Mesodermal cell (in vitro differentiated cells): Measurements from ENCODE around the gene TANGO6.
"Not testable (repeated sequence)": the region's sequence is repeated elsewhere in the genome, so short reads cannot be mapped to it uniquely, and the experiment has no call there.

ENCODE experiments used
- H3K27ac ChIP-seq: 2 replicates; pipeline ENCODE4 v1.7.0; 2013; ENCODE audit warnings: mild to moderate bottlenecking, low read depth, low read length, moderate library complexity; ENCODE audit not compliant: severe bottlenecking
- H3K36me3 ChIP-seq: 2 replicates; pipeline ENCODE4 v1.7.1; 2013; ENCODE audit warnings: mild to moderate bottlenecking, low read length, moderate library complexity; ENCODE audit not compliant: control insufficient read depth, insufficient read depth
- H3K4me1 ChIP-seq: one replicate; pipeline ENCODE4 v1.7.1; 2013; ENCODE audit warnings: mild to moderate bottlenecking, low read length; ENCODE audit not compliant: insufficient read depth, control insufficient read depth, poor library complexity, severe bottlenecking
- H3K4me3 ChIP-seq: 2 replicates; pipeline ENCODE4 v1.7.0; 2013; ENCODE audit warnings: low read length, control low read depth, mild to moderate bottlenecking; ENCODE audit not compliant: insufficient read depth, poor library complexity, severe bottlenecking; ENCODE audit errors: extremely low read depth
- H3K9me3 ChIP-seq: 2 replicates; pipeline ENCODE4 v1.7.1; 2013; ENCODE audit warnings: mild to moderate bottlenecking, low read length, moderate library complexity; ENCODE audit not compliant: control insufficient read depth
- WGBS, 2 experiments: methylation state at CpG; one replicate each; pipeline ENCODE4 v1.1.5; 2013; ENCODE audit warnings: missing lambda C conversion rate in 2 of 2; ENCODE audit not compliant: insufficient coverage in 2 of 2; 5-methylcytosine and 5-hydroxymethylcytosine counted together

TANGO6 gene

GRCh38 chr16:68833251-68833650 is 10.1 kb upstream of the TANGO6 start:
- Histone ChIP-seq H3K4me1 (no peaks in the 10 kb centered on the region), H3K27ac (no peak overlapping the region), H3K9me3 (no peaks in the 10 kb centered on the region), H3K36me3 (no peaks in the 10 kb centered on the region), H3K4me3 (no peak overlapping the region)
- 92 to 96% methylated on average over 12 to 13 of the region's 14 CpGs for WGBS, 2 experiments

GRCh38 chr16:68834550-68834949 is 8.8 kb upstream of the TANGO6 start:
- WGBS, 2 experiments = 100% methylated on average over 1 of the region's 1 CpG
- H3K4me1 ChIP-seq = no peaks in the 10 kb centered on the region
- H3K9me3 ChIP-seq = no peaks in the 10 kb centered on the region
- no peaks in the 10 kb centered on the region for H3K36me3 ChIP-seq
- no peak overlapping the region for H3K27ac ChIP-seq
- no peak overlapping the region for H3K4me3 ChIP-seq

- no peaks in the 10 kb centered on the region for H3K36me3 ChIP-seq
- no peak overlapping the region for H3K27ac ChIP-seq
- 94 to 95% methylated on average over 4 of the region's 5 CpGs for WGBS, 2 experiments
- no peaks in the 10 kb centered on the region for H3K9me3 ChIP-seq
- H3K4me3 ChIP-seq = no peak overlapping the region
- H3K4me1 ChIP-seq = no peaks in the 10 kb centered on the region
These were observed 7.4 kb upstream of the TANGO6 start for GRCh38 chr16:68835970-68836369.

- H3K27ac ChIP-seq = no peak overlapping the region
- 90% methylated on average over 4 of the region's 4 CpGs; no CpG with 5 or more reads in 1 of the 2 experiments for WGBS, 2 experiments
- H3K9me3 ChIP-seq = no peaks in the 10 kb centered on the region
- H3K4me3 ChIP-seq = no peak overlapping the region
- no peaks in the 10 kb centered on the region for H3K4me1 ChIP-seq
- no peaks in the 10 kb centered on the region for H3K36me3 ChIP-seq
These were observed 3.5 kb upstream of the TANGO6 start for GRCh38 chr16:68839831-68840230.

GRCh38 chr16:68842964-68843481 is 308 bp upstream of the TANGO6 start:
- H3K9me3 ChIP-seq, H3K36me3 ChIP-seq, H3K4me1 ChIP-seq, H3K27ac ChIP-seq: not testable (repeated sequence)
- 65 to 74% methylated on average over 16 to 22 of the region's 23 CpGs for WGBS, 2 experiments
- H3K4me3 ChIP-seq = peak overlapping the region; percentile 85

- WGBS, 2 experiments = 11 to 14% methylated on average over 3 to 5 of the region's 6 CpGs
- peak overlapping the region; percentile 89 for H3K27ac ChIP-seq
- H3K9me3 ChIP-seq = no peaks in the 10 kb centered on the region
- H3K36me3 ChIP-seq = no peaks in the 10 kb centered on the region
- no peaks in the 10 kb centered on the region for H3K4me1 ChIP-seq
- peak overlapping the region; percentile 85 for H3K4me3 ChIP-seq
These were observed 857 bp downstream of the TANGO6 start for GRCh38 chr16:68844211-68844564.

GRCh38 chr16:68848786-68849185 is 5.5 kb downstream of the TANGO6 start:
- no peaks in the 10 kb centered on the region for H3K4me1 ChIP-seq
- H3K27ac ChIP-seq = no peak overlapping the region
- 88 to 91% methylated on average over 7 of the region's 9 CpGs for WGBS, 2 experiments
- no peaks in the 10 kb centered on the region for H3K36me3 ChIP-seq
- no peaks in the 10 kb centered on the region for H3K9me3 ChIP-seq
- no peak overlapping the region for H3K4me3 ChIP-seq

- H3K9me3 ChIP-seq = no peaks in the 10 kb centered on the region
- no CpG with 5 or more reads among the region's 2 CpGs for WGBS, 2 experiments
- H3K4me3 ChIP-seq = no peak overlapping the region
- no peaks in the 10 kb centered on the region for H3K36me3 ChIP-seq
- no peaks in the 10 kb centered on the region for H3K4me1 ChIP-seq
- H3K27ac ChIP-seq = no peak overlapping the region
These were observed 7.2 kb downstream of the TANGO6 start for GRCh38 chr16:68850481-68850880.

GRCh38 chr16:68851601-68852000 is 8.3 kb downstream of the TANGO6 start:
- WGBS, 2 experiments = 86 to 100% methylated on average over 1 of the region's 2 CpGs
- Histone ChIP-seq H3K27ac (no peak overlapping the region), H3K36me3 (no peaks in the 10 kb centered on the region), H3K4me3 (no peak overlapping the region), H3K9me3 (no peaks in the 10 kb centered on the region), H3K4me1 (no peaks in the 10 kb centered on the region)

GRCh38 chr16:68857479-68857878 is 14.1 kb downstream of the TANGO6 start:
- Histone ChIP-seq H3K27ac (no peak overlapping the region), H3K36me3 (no peaks in the 10 kb centered on the region), H3K9me3 (peaks cover 5% of the 10 kb centered on the region), H3K4me3 (no peak overlapping the region), H3K4me1 (peaks cover 6% of the 10 kb centered on the region)
- 89% methylated on average over 1 of the region's 1 CpG; no CpG with 5 or more reads in 1 of the 2 experiments for WGBS, 2 experiments

GRCh38 chr16:68859828-68860227 is 16.5 kb downstream of the TANGO6 start:
- whole genome bisulfite sequencing, 2 experiments = 90 to 97% methylated on average over 3 to 4 of the region's 4 CpGs
- no peak overlapping the region for H3K4me3 ChIP-seq
- no peak overlapping the region for H3K27ac ChIP-seq
- peaks cover 5% of the 10 kb centered on the region for H3K9me3 ChIP-seq
- peaks cover 12% of the 10 kb centered on the region for H3K36me3 ChIP-seq
- H3K4me1 ChIP-seq = peaks cover 6% of the 10 kb centered on the region
